Spleen (tissue), 7 donors: ENCODE measurements around the gene ZNF709.
"Not testable (repeated sequence)": the region's sequence is repeated elsewhere in the genome, so short reads cannot be mapped to it uniquely, and the experiment has no call there.

Experiments
- POLR2AphosphoS5 ChIP-seq, 3 donors: sonication (generic); formaldehyde crosslinking; IDR thresholded peaks; one replicate each; pipeline ENCODE4 v1.5.1; 2017; ENCODE audit warnings: antibody characterized with exemption in 3 of 3
- TF ChIP-seq, protein P1 (sequence below), 11 experiments: fragments of 200-600 bp in 7 of 11; fragments of 450-650 bp in 4 of 11; sonication (generic) in 4 of 11; IDR thresholded peaks in 8 of 11; conservative IDR thresholded peaks in 3 of 11; 1 replicate in 7 of 11; 2 replicates in 4 of 11; pipeline versions ENCODE4 v1.4.0 to v1.8.0; 2016 to 2021; ENCODE audit warnings: antibody characterized with exemption in 11 of 11, inconsistent platforms in 4 of 11, mild to moderate bottlenecking in 1 of 11
- donor health status: DM: no; HTN: no; CAD: no; lungs with moderate emphysema.
- donor health status: DM: no; HTN: no; CAD: no.
- donor health status: DM: no; HTN: no; CAD: no.

DNA sequence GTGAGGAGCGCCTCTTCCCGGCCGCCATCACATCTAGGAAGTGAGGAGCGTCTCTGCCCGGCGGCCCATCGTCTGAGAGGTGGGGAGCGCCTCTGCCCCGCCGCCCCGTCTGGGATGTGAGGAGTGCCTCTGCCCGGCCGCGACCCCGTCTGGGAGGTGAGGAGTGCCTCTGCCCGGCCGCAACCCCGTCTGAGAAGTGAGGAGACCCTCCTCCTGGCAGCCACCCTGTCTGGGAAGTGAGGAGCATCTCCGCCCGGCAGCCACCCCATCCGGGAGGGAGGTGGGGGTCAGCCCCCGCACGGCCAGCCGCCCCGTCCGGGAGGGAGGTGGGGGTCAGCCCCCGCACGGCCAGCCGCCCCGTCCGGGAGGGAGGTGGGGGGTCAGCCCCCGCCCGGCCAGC, 17.0 kb downstream of the ZNF709 start:
- TF ChIP-seq POLR2AphosphoS5 (IDR thresholded peaks at IDR 0.05), result not testable (repeated sequence)
- TF ChIP-seq, protein P1, sequence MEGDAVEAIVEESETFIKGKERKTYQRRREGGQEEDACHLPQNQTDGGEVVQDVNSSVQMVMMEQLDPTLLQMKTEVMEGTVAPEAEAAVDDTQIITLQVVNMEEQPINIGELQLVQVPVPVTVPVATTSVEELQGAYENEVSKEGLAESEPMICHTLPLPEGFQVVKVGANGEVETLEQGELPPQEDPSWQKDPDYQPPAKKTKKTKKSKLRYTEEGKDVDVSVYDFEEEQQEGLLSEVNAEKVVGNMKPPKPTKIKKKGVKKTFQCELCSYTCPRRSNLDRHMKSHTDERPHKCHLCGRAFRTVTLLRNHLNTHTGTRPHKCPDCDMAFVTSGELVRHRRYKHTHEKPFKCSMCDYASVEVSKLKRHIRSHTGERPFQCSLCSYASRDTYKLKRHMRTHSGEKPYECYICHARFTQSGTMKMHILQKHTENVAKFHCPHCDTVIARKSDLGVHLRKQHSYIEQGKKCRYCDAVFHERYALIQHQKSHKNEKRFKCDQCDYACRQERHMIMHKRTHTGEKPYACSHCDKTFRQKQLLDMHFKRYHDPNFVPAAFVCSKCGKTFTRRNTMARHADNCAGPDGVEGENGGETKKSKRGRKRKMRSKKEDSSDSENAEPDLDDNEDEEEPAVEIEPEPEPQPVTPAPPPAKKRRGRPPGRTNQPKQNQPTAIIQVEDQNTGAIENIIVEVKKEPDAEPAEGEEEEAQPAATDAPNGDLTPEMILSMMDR (IDR thresholded peaks at IDR 0.05 in 8 of 11, conservative IDR thresholded peaks at IDR 0.05 in 3 of 11), result not testable (repeated sequence)
